Stimulated activated CD8-positive, alpha-beta memory T cell treated with anti-CD3 and anti-CD28 coated beads, Interleukin-7, amount 100 ng/mL, for 1 hour (primary cell): ENCODE data around the gene VWF.
"Not testable (repeated sequence)": the region's sequence is repeated elsewhere in the genome, so short reads cannot be mapped to it uniquely, and the experiment has no call there.

Experiments used
- DNase-seq, 2 donors: peaks; one replicate each; pipeline ENCODE4 v3.0.0-alpha.2; 2020; ENCODE audit warnings: low read depth in 2 of 2

The VWF gene

GRCh38 chr12:6104842-6105241 lies 19.6 kb downstream of the VWF start:
- no peak for DNase-seq

- no peak for DNase-seq
Observed at GRCh38 chr12:6104027-6104426, 20.4 kb downstream of the VWF start.

GRCh38 chr12:6102021-6102420 lies 22.4 kb downstream of the VWF start:
- not testable (repeated sequence) for DNase-seq

GRCh38 chr12:6099316-6099715 lies 25.2 kb downstream of the VWF start:
- DNase-seq: no peak

- no peak for DNase-seq
Observed at GRCh38 chr12:6097411-6097810, 27.1 kb downstream of the VWF start.

GRCh38 chr12:6096527-6096926 lies 27.9 kb downstream of the VWF start:
- no peak for DNase-seq

GRCh38 chr12:6095269-6095668 lies 29.2 kb downstream of the VWF start:
- no peak for DNase-seq

GRCh38 chr12:6093764-6094163 lies 30.7 kb downstream of the VWF start:
- no peak for DNase-seq

- no peak for DNase-seq
Observed at GRCh38 chr12:6092784-6093722, 31.4 kb downstream of the VWF start.

GRCh38 chr12:6091786-6092566 lies 32.5 kb downstream of the VWF start:
- DNase-seq: no peak

- DNase-seq: no peak
Observed at GRCh38 chr12:6090803-6091202, 33.7 kb downstream of the VWF start.

GRCh38 chr12:6088921-6089747 lies 35.3 kb downstream of the VWF start:
- no peak for DNase-seq

- no peak for DNase-seq
Observed at GRCh38 chr12:6086316-6086715, 38.2 kb downstream of the VWF start.

- no peak for DNase-seq
Observed at GRCh38 chr12:6085841-6086240, 38.6 kb downstream of the VWF start.

GRCh38 chr12:6084969-6085450 lies 39.5 kb downstream of the VWF start:
- DNase-seq: no peak

- DNase-seq: no peak
Observed at GRCh38 chr12:6084261-6084968, 40.1 kb downstream of the VWF start.

GRCh38 chr12:6083601-6084000 lies 40.9 kb downstream of the VWF start:
- DNase-seq: no peak

- DNase-seq: no peak
Observed at GRCh38 chr12:6082613-6083012, 41.9 kb downstream of the VWF start.

- no peak for DNase-seq
Observed at GRCh38 chr12:6080149-6081045, 44.1 kb downstream of the VWF start.
